Neural progenitor cell (in vitro differentiated cells): Measurements from ENCODE around the gene CFAP161. TPM values are rescaled to one million over a fixed set of nuclear protein-coding genes. Genes with fewer than 3 reads are reported as not detected.
"Not testable (repeated sequence)": the region's sequence is repeated elsewhere in the genome, so short reads cannot be mapped to it uniquely, and the experiment has no call there.

Experiments
- DNase-seq: peaks from one replicate; pipeline ENCODE4 v3.0.0-alpha.2; 2016; ENCODE audit warnings: low spot score
- H2AFZ ChIP-seq: fragments of 200-600 bp; sonication (generic); replicated peaks from 2 replicates; pipeline ENCODE4 v1.6.1; 2016; ENCODE audit warnings: antibody characterized with exemption
- H3F3A ChIP-seq: fragments of 200-600 bp; sonication (generic); 2 replicates; pipeline ENCODE4 v1.6.1; 2016; ENCODE audit warnings: antibody characterized with exemption, low read depth
- H3K27ac ChIP-seq: fragments of 200-600 bp; sonication (generic); 2 replicates; pipeline ENCODE4 v1.5.1; 2016; ENCODE audit warnings: mild to moderate bottlenecking
- H3K27me3 ChIP-seq: fragments of 200-600 bp; sonication (generic); 2 replicates; pipeline ENCODE4 v1.6.1; 2016; ENCODE audit warnings: mild to moderate bottlenecking, moderate library complexity
- H3K36me3 ChIP-seq: fragments of 200-600 bp; sonication (generic); 2 replicates; pipeline ENCODE4 v1.5.1; 2016
- H3K4me1 ChIP-seq: fragments of 200-600 bp; sonication (generic); 2 replicates; pipeline ENCODE4 v1.6.1; 2016; ENCODE audit warnings: mixed run types
- H3K4me2 ChIP-seq: fragments of 200-600 bp; sonication (generic); 2 replicates; pipeline ENCODE4 v1.6.1; 2016
- H3K4me3 ChIP-seq: fragments of 200-600 bp; sonication (generic); 2 replicates; pipeline ENCODE4 v1.5.1; 2016
- H3K79me2 ChIP-seq: fragments of 200-600 bp; sonication (generic); 2 replicates; pipeline ENCODE4 v1.6.1; 2016; ENCODE audit warnings: low read depth
- H3K9ac ChIP-seq: fragments of 200-600 bp; sonication (generic); 2 replicates; pipeline ENCODE4 v1.6.1; 2016
- H3K9me3 ChIP-seq: fragments of 200-600 bp; sonication (generic); 2 replicates; pipeline ENCODE4 v1.5.1; 2016; ENCODE audit warnings: low read depth
- H4K20me1 ChIP-seq: fragments of 200-600 bp; sonication (generic); 2 replicates; pipeline ENCODE4 v1.6.1; 2016; ENCODE audit warnings: low read depth
- H3K27ac Mint-ChIP-seq: 3 replicates; pipeline ENCODE4 v1.8.0; 2021; ENCODE audit warnings: mixed read lengths
- H3K27me3 Mint-ChIP-seq: 2 replicates; pipeline ENCODE4 v1.8.0; 2022; ENCODE audit warnings: low read depth, mild to moderate bottlenecking, inconsistent platforms, moderate library complexity, mixed read lengths; ENCODE audit not compliant: insufficient read depth
- H3K36me3 Mint-ChIP-seq: 3 replicates; pipeline ENCODE4 v1.8.0; 2021; ENCODE audit warnings: mixed read lengths
- H3K4me1 Mint-ChIP-seq: 3 replicates; pipeline ENCODE4 v1.8.0; 2021; ENCODE audit warnings: mixed read lengths
- H3K4me3 Mint-ChIP-seq: 3 replicates; pipeline ENCODE4 v1.8.0; 2021; ENCODE audit warnings: mild to moderate bottlenecking, moderate library complexity, mixed read lengths
- H3K9me3 Mint-ChIP-seq: 3 replicates; pipeline ENCODE4 v1.8.0; 2020; ENCODE audit warnings: mixed read lengths
- CTCF ChIP-seq: fragments of 200-600 bp; sonication (generic); IDR thresholded peaks from 2 replicates; pipeline ENCODE4 v1.5.1; 2017; ENCODE audit warnings: antibody characterized with exemption, mild to moderate bottlenecking
- EZH2 ChIP-seq: fragments of 200-600 bp; sonication (generic); IDR thresholded peaks from 2 replicates; pipeline ENCODE4 v1.6.1; 2017; ENCODE audit warnings: antibody characterized with exemption, mild to moderate bottlenecking, moderate library complexity
- EZH2phosphoT487 ChIP-seq: fragments of 200-600 bp; sonication (generic); IDR thresholded peaks from 2 replicates; pipeline ENCODE4 v1.6.1; 2017; ENCODE audit warnings: antibody characterized with exemption
- total RNA-seq: library from RNA; depleted of rRNA; stranded (reverse); fragments of >200 nt; gene quantifications from 2 replicates; pipeline ENCODE4 v1.2.3, GENCODE V29; 2015; ENCODE audit warnings: low replicate concordance

Gene CFAP161
- total RNA-seq, 1 donor from 2014 or later: 1.9 TPM

DNA sequence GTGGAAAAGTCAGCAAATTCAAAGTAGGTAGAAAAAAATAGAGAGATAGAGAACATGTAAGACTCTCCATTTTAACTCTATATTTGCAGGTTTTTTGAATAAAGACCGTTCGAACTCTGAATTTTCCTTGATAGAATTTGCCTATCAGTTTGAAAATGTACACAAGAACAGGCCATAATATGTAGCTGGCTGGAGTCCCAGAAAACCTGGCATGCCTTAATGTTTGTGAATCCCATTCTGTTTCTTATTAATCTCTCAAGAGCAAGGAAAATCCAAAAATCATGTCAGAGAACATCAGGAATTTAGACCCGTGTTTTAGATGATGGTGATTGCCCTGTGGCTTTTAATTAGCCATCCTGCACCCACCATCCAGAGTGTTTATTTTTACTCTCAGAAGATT lies 7.2 kb upstream of the CFAP161 start:
- TF ChIP-seq EZH2phosphoT487 (no peak), CTCF (no peak), EZH2 (no peak)
- Histone ChIP-seq H3K9me3 (no peaks in the 10 kb centered on the region), H3K27me3 (peaks cover 19% of the 10 kb centered on the region), H3K9ac (no peak overlapping the region), H3K27ac (no peak overlapping the region), H3K79me2 (no peaks in the 10 kb centered on the region), H3K4me2 (no peak overlapping the region), H4K20me1 (no peaks in the 10 kb centered on the region), H3K4me1 (no peaks in the 10 kb centered on the region), H3F3A (no peaks in the 10 kb centered on the region), H2AFZ (no peak overlapping the region), H3K4me3 (no peak overlapping the region), H3K36me3 (no peaks in the 10 kb centered on the region)
- H3K4me3 Mint-ChIP-seq: no peak overlapping the region
- peaks cover 7% of the 10 kb centered on the region for H3K27me3 Mint-ChIP-seq
- no peaks in the 10 kb centered on the region for H3K36me3 Mint-ChIP-seq
- no peaks in the 10 kb centered on the region for H3K4me1 Mint-ChIP-seq
- no peak overlapping the region for H3K27ac Mint-ChIP-seq
- peaks cover 11% of the 10 kb centered on the region for H3K9me3 Mint-ChIP-seq
- no peak for DNase-seq

GRCh38 chr15:81141478-81141877 lies 7.4 kb downstream of the CFAP161 start:
- not testable (repeated sequence) for H4K20me1 ChIP-seq, H3K27ac ChIP-seq, H3K4me3 ChIP-seq, H3K27ac Mint-ChIP-seq, H3K4me1 Mint-ChIP-seq, H3K27me3 Mint-ChIP-seq, DNase-seq, H3K36me3 ChIP-seq, H3F3A ChIP-seq, H3K36me3 Mint-ChIP-seq, H2AFZ ChIP-seq, H3K4me1 ChIP-seq, H3K4me3 Mint-ChIP-seq, H3K4me2 ChIP-seq, H3K9me3 ChIP-seq, H3K79me2 ChIP-seq, H3K9me3 Mint-ChIP-seq, H3K9ac ChIP-seq
- H3K27me3 ChIP-seq: peaks cover 40% of the 10 kb centered on the region

GRCh38 chr15:81146006-81146405 lies 11.9 kb downstream of the CFAP161 start:
- no peak overlapping the region for H3K27ac ChIP-seq
- no peaks in the 10 kb centered on the region for H3K27me3 ChIP-seq
- Mint-ChIP-seq H3K36me3 (no peaks in the 10 kb centered on the region), H3K27ac (no peak overlapping the region), H3K4me3 (no peak overlapping the region), H3K4me1 (no peaks in the 10 kb centered on the region), H3K9me3 (no peaks in the 10 kb centered on the region), H3K27me3 (peaks cover 2% of the 10 kb centered on the region)
- H3K4me1 ChIP-seq: no peaks in the 10 kb centered on the region
- no peaks in the 10 kb centered on the region for H4K20me1 ChIP-seq
- no peaks in the 10 kb centered on the region for H3K79me2 ChIP-seq
- H3K9ac ChIP-seq: no peak overlapping the region
- TF ChIP-seq CTCF (no peak), EZH2 (no peak), EZH2phosphoT487 (no peak)
- H2AFZ ChIP-seq: no peak overlapping the region
- H3F3A ChIP-seq: no peaks in the 10 kb centered on the region
- no peak overlapping the region for H3K4me2 ChIP-seq
- no peak overlapping the region for H3K4me3 ChIP-seq
- no peak for DNase-seq
- no peaks in the 10 kb centered on the region for H3K9me3 ChIP-seq
- no peaks in the 10 kb centered on the region for H3K36me3 ChIP-seq

- TF ChIP-seq EZH2: no peak
- no peak for TF ChIP-seq EZH2phosphoT487
- TF ChIP-seq CTCF: no peak
- Histone ChIP-seq H3K4me2 (no peak overlapping the region), H4K20me1 (no peaks in the 10 kb centered on the region), H2AFZ (no peak overlapping the region), H3K36me3 (no peaks in the 10 kb centered on the region), H3K27ac (no peak overlapping the region), H3K27me3 (no peaks in the 10 kb centered on the region), H3K4me3 (no peak overlapping the region), H3K4me1 (no peaks in the 10 kb centered on the region), H3K9ac (no peak overlapping the region), H3K79me2 (no peaks in the 10 kb centered on the region), H3K9me3 (no peaks in the 10 kb centered on the region), H3F3A (no peaks in the 10 kb centered on the region)
- no peaks in the 10 kb centered on the region for H3K36me3 Mint-ChIP-seq
- H3K4me3 Mint-ChIP-seq: no peak overlapping the region
- no peaks in the 10 kb centered on the region for H3K4me1 Mint-ChIP-seq
- no peaks in the 10 kb centered on the region for H3K9me3 Mint-ChIP-seq
- no peak overlapping the region for H3K27ac Mint-ChIP-seq
- no peak for DNase-seq
- H3K27me3 Mint-ChIP-seq: peaks cover 2% of the 10 kb centered on the region
Observed at GRCh38 chr15:81146466-81146865, 12.4 kb downstream of the CFAP161 start.
